Inflammatory macrophage treated with lipopolysaccharide for 4 hours (primary cell): ENCODE results near the gene EPHA7.

Source experiments
- DNase-seq: peaks from one replicate; pipeline ENCODE4 v3.0.0-alpha.2; 2020

The EPHA7 gene

DNA sequence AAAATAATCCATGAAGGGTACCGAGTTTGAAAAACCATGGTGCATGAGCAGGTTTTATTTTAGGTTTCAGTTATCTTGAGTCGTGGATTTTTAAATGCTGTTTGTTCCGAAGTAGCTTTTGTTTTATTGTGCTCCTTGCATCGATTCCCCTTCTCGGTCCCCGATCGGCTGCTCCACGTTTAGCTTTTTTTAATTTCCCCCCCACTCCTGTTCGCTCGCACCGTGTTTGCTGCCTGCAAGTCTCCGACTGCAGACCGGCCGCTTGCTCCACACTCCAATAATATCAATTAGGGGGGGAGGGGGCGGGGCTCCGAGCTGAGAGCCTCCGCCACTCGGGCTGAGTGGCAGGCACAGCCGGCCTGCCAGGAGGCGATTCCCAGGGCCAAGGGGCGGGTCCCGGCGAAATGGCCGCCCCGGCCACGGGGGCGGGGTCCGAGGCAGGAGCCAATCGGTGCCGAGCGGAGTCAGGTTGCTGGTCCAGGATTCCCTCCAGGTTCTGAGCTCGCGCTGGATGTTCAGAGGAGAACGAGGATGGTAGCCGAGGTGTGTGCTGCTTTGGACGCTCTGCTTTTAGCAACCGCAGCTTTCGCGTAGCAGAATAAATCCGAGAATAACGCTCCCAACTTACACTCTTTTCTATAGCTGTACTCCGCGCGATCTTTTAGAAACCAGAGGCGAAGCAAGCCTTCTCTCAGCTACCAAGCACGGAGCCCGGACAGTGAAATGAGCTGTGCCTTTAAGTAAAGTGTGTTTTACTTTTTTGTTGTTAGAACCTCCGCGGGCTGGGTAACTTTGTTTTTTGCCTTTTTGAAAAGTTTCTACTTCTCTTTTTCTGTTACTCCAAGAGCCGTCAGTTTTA is at the start of gene EPHA7:
EPHA7 (minus strand) TSS at position 256 of the 859 bp plus-strand sequence; CDS start at position 38, 218 bp downstream.
- peak; percentile 53 for DNase-seq

DNA sequence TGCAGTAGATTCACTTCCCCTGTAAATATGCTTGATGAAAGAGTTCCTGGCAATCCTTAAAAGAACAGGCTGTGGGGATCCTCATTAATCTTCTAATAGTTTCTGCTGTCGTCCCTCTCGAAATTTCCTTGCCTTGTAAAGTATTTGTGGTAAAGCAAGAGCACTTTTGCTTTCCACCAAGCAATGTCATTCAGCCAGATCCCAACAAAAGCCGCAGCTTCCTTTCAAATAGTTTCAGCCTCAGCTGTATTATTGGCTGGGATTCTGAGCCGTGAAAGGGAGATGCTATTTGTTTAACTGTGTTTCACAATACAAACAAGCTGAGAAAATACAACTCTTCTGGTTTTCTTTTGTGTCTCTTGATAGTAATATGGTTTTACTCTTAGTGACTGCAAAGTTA is 48.9 kb upstream of the EPHA7 start:
- no peak for DNase-seq

DNA sequence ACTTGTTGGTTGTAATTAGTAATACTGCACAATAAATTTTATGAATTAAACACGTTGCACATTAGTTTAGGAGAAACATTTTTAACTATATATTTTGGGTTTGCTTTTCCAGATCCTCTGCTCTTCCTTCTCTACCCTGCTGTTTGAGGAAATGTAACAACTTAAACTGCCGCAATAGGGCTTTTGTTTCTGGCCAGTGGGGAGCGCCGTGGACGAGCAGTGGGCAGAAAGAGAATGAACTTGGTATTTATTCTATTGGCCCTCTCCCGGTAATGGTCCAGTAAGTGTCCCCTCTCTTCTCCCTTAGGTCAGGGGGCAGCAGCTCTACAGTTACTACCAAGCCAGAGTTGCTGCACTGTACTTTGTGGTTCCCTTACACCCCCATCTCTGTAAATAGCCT is 35.2 kb upstream of the EPHA7 start:
- DNase-seq = no peak

DNA sequence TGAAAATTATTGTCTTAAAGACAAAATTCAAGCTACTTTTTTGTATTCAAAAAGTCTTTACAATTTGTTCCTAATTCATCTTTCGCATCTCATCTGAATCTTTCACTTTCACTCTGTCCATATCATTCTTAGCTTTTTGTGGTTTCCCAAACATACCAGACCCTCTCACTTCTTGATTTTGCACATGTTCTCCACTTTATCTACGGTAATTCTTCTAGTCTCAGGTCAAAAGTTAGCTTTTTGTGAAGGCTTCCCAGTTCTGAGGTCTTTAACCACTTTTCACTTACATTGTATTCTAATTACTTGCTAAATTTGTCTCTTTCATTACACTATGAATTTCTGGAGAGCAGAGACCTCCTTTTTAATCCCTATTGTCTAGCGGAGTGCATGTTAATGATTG is 34.6 kb upstream of the EPHA7 start:
- DNase-seq = no peak

DNA sequence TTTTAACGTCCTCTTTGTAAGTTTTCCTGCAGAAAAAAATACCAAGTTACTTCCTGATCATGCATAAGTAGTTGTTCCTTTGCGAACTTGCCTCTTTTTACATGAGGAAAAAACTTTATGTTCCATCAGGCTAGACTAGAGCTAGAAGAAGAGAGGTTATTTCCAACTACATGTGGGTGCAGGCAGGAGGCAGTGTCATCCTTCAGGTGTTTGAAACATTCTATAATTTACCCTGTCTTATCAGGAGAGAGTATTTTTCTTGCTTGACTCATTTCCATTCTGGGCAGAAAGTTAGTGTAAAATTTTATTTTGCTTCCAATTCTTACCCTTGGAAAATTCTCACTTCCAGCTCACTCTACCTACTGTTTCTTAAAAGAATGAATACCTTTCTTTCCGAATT is 28.5 kb upstream of the EPHA7 start:
- no peak for DNase-seq

DNA sequence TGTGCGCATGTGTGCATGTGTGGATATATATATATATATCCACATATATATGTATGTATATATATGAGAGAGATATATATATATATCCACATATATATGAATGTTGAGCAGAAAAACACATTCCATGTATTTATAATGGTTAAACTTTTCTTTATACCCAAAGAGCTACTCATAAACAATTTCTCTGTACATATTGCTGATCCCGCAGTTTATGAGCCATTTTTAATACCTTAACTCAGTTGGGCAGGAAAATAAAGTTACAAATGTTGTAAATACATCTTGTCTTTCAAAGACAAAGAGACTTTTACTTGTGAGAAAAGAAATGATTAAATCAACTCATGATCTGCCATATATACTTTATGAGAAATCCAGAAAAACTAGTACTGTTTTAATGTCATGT is 18.1 kb upstream of the EPHA7 start:
- DNase-seq = no peak

DNA sequence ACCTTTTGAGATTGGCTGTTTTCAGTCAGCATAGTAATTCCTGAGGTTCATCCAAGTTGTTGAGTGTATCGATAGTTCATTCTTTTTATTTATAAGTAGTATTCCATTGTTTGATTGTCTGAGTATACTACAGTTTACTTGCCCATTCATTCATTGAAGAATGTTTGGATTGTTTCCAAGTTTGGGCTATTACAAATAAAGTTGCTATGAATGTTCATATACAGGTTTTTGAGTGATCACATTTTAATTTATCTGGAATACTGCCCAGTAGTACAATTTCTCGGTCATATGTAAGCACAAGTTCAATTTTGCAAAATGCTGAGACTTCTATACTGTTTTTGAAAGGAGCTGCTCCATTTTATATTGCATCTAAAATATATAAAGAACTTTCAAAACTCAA is 14.2 kb upstream of the EPHA7 start:
- DNase-seq = no peak

DNA sequence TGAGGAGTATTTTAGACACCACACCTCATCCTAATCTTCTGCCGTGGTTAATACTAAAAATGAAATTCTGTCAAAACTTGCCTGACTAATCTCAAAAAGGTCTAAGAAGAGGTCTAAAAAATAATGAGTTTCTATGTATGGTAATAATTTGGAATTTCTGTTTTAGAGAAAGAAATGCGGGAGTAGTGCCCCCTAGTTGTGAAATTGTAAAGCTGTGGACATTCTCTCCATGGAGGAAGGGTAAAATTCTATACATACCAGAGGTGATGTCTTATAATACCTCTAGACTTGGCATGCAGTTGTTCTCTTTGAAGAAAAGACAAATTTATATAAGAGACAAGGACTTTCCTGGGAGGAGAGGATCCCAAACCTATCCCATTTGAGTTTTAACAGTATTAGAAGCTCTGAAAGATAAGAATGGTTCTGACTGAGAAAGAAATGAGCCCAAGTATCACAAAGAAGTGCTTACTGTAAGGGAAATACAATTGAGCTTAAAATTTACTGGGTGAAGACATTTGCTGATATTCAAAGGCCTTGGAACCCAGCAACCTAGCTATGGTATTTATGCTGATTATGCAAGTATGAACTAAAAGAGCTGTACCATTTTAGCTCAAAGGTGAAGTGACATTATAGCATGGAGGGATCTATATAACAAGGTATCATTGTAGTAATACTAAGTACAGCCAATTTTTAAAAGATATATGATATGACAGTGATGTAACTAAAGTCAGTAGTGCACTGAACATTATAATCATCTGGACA is 5.1 kb upstream of the EPHA7 start:
- peak; percentile 2 for DNase-seq

DNA sequence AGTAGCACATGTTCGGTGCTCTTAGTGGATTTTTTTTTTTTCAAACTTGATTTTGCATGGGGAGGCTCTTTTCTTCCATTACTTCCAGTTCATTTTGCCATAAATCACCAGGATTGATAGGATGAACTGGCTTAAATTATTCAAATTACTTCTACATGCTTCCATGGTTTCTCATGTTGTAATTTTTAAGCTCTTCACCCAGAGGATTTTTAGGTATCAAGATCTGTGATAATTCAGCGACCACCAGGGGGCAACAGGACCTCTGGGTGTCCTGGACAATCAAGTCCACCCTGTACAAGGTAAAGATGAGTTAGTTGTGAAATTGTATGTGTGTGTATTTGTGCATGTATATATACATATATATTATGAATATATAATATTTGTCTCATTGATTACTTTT is 4.2 kb upstream of the EPHA7 start:
- DNase-seq = peak; percentile 10

DNA sequence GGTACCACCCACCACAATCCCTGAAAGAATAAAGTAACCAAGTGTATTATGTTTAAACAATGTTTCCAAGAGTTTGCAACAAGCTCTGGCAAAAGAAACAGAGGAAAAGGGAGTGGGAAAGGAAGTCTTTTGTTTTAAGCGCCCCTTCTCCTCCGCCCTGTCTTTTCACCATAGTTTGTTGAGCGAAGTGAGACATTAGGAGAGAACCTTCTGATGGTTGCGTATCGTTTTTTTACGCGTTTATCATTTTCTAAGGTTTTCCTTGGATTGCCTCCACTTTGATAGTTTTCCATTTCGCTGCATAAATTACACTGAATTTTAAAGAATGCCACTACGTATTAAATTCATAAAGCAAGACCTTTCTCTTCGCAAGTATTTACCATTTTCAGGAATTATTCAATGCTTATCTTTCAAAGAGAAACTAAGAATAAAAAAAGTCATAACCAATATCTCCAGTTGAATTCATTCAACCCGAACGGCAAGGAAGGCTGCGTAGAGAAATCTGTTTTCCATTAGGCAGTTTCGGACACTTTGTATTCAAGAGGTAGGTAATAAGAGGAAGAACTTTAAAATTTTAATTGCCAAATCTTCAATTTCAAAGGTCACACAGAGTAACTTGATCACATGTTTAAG is 920 bp upstream of the EPHA7 start:
- DNase-seq = no peak

DNA sequence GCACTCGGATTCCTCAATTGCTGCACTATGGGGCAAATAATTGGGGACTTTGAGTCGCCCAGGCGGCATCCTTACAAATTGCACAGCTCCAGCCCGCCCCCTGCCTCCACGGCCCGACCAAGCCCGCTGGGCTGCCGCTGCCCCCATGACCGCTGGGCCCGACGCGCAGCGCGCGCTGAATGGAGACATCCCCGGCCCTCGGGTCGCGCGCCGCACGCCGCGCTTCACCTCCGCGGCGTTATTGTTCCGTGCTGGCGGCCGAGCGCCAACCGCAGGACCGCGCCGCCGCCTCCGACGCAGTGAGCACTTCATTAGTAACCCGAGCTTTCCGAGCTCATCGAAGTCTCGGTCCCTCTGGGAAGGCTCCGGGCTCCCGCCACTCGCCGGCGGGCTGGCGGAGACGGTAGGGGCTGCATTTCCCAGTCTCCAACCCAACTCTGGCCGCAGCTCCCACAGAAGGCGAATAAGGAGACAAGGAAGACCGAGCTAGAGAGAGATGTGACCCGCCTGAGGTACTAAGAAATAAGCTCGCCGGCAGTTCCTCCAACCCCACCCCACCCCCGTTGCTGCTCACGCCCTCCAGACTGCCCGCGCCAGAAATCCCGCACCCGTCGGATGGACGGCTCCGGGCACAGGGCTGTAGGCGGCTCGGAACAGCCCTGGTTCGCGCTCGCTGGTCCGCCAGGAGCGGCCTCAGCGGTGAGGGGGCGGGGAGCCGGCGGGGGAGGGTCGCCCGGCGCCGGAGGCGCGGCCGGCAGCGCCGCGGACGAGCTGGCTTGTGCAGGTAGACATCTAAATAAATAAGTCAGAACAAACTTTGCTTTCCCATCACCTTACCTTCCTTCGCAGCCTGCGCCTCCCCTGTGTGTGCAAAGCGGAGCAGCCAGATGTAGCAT is 703 bp downstream of the EPHA7 start:
- no peak for DNase-seq

DNA sequence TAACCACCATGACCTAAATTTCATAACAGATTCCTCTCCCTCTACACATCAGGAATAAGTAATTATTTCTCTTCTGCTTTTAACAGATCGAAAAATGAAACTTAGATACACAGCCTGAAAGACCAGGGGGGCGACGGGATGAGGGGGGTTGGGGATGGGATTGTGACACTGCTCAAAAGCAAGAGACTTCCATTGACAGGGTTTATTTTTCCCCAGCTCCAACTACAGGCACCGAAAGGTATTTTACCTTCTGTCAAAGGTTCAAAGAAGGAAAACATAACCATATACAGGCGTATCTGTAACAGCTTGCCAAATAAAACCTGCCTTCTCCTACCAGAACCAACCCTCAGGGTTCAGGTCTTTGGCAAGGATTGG is 1.3 kb downstream of the EPHA7 start:
- DNase-seq = no peak

DNA sequence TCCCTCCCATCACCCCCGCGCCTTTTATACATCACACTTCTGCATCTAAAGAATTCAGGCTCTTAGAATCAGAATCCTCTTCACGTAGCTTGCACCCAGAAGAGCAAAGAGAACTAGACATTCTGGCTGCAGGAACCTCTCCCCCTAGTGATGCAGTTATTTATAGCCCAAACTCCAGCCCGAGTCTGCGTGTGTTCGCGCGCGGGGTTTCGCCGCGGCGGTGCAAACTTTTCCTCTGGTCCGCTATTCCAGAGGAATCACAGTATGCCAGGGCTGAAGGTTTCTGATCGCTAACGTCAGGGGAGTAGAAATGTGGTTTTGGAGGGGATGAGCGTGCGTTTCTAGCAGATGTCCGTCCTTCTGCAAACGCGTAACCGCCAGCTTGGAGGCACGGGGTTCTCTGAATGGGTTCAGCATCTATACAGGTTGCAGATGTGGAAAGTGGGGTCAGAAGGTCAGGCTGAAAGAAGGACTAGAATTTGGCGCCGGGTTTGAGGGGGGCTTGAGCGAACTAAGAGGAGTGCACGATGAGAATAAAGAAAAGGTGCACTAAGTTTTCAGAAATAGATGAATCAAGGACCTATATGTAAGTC is 1.8 kb downstream of the EPHA7 start:
- no peak for DNase-seq

DNA sequence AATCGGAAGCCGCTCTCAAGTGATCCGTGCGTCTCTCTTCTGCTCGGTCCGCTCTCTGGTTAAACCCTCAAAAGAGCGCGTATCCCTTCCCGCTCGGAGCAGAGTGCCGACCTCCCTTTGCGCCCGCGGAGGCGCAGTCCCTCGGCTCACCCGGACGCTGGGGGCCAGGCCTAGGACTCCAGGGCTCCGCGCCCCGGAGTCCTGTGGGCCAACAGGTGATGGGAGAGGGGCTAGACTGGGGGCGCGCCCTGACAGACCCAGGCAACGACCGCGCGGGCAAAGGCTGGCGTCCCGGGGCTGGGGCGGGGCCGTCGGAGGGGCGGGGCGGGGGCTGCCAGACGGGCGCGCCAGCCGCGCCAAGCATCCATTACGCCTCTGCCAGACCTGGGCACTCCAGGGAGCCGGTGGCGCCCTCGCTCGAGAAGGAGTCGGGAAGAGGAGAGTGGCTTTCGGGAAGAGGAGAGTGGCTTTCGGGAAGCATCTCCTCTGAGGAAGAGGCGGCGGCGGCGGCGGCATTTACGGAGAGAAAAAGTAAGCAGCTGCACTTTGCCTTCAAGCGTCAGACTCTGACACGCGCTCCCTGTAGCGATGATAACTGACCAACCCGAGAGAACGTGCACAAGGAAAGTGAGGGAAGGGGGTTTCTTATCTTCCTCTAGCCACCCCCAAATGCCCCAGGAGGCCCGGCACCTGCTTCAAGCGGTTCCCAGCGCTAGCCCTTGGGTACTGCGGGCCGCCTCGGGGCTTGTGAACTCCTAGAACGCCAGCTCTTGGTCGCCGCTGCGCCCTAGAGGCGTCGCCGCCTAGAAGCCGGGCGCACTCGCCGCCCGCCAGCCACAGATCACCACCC is 2.6 kb downstream of the EPHA7 start:
- no peak for DNase-seq

DNA sequence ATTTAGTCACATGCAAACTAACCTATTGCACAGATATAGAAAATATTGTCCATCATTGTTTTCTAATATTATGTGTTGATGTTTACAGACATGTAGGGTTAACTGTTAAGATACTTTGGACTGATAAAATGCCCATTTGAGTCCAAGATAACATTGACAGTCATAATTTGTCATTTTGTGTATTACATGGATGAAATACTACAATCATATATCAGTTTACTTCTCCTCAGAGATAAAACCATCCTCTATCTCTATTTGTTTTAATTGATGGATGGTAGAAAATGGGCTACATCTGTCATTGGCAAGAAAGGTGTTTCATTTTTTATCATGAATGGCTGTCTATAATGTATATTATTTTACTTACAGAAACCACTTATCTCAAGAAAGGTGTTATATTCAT is 6.2 kb downstream of the EPHA7 start:
- DNase-seq = no peak

DNA sequence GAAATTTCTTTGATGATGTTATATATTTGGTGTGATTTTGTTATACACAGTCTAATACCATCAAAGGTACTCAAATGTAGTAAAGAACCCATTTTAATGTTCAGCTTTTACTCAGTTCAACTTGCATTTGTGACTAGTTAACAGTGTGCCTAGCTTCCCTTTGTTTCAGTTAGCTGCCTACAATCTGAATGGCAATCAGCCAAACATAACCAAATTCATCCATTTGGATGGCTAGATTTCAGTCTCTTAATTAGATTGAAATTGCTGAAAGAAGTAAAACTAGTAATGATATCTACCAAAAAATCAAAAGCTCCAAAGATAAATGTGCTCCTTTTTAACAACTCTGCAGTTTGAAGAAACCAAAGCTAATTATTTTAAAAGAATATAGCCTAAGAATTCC is 6.9 kb downstream of the EPHA7 start:
- DNase-seq = no peak

DNA sequence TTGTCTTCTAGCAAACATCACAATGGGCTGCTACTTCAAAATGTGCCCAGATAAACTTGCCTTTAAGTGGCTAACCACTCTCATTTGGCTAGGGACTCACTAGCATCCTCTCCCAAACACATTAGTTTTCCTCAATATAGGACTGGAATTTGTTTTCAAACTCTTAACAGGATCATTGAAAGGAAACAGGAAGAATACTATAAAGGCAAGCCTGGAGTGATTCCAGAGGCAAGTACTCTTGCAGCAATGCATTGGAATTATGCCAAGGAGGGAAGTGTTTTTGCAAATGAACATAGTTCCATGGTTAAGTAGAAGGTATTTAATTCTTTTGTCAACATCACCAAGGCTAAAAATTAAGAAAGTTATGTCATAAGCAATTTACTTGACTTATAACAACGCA is 12.2 kb downstream of the EPHA7 start:
- no peak for DNase-seq

DNA sequence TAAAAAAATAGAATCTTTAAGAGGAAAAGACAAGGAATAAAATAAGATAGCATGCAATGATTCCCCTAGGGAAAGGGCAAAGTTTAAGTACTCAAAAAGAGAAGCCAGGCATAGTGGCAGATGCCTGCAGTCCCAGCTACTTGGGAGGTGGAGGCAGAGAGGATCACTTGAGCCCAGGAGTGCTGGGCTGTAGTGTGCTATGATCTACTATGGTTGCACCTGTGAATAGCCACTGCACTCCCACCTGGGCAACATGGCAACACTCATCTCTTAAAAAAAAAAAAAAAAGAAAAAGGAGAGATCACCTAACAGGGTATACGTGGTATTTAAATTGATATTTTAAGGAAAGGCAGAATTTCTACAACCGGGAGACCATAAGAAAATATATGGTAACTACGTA is 16.0 kb downstream of the EPHA7 start:
- DNase-seq = no peak

DNA sequence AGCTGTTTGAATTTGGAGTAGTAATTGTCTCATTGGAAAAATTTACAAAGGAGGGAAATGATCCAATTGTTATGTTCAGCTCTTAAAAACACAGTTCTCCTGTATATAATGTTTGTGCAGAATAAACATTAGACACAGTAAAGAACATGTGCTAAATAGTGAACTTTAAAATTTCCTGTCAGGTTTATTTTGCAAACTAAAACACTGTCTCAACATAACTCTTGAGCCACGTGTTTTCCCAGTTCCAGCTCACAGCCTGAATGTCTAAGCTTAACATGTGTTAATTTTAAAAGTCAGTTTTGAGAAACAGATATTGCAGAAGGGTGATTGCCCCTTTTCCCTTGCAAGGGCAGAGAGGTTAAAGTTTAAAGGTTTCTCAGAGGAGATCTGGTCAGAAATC is 20.6 kb downstream of the EPHA7 start:
- no peak for DNase-seq

DNA sequence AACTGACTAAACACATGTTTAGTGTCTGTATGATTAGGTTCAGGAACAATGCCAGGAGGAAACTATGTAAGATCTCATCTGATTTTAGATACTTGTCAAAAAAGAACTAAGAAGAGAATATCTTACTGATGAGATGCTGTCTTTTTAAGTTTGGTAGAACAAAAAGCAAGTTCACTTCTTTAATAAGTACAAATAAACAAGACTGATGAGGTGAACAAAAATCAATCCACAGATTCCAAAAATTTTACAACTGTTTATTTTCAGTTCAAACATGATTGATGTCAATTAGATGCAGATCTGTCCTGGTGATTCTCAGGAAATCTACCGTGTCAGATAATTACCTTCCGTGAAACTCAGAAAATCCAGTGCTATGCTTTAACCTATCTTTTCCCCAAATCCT is 24.9 kb downstream of the EPHA7 start:
- no peak for DNase-seq

DNA sequence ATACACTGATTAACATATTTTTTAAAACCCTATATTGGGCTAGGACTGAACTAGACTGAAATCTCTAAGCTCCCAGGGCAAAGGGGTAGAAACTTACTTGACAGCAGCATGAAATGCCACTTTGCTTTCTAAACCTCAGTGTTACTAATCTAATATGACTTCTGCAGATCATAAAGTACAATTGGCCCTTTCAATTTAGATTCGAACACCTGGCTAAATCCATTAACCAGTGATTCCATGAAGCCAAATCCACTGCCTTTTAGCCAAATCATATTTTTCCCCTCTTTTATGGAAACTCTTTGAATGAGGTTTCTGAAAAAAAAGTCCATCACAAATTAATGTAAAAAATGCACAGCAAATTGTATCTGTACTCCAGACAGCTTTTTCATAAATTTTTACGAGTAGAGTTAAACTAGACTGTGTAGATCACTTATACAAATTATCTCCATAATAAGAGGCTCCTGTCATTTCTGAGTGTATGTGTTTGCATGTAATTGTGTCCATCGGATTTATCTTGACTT is 25.7 kb downstream of the EPHA7 start:
- DNase-seq = no peak
